ENCODE data around the gene SENP3. TPM values are rescaled to one million over a fixed set of nuclear protein-coding genes. Genes with fewer than 3 reads are reported as not detected.
A peak's percentile ranks its signal among the peaks of the same experiment; 100 is the strongest.

Gene SENP3
- total RNA-seq, 1 donor from 2014 or later: 48.7 TPM

GRCh38 chr17:7555320-7555948 is 6.3 kb upstream of the SENP3 start:
- no peak for DNase-seq (ENCODE audit: low spot score)

GRCh38 chr17:7556627-7557026 is 5.1 kb upstream of the SENP3 start:
- no peak for DNase-seq (ENCODE audit: low spot score)

GRCh38 chr17:7557147-7557764 is 4.5 kb upstream of the SENP3 start:
- no peak for DNase-seq (ENCODE audit: low spot score)

GRCh38 chr17:7557775-7558543 is 3.8 kb upstream of the SENP3 start:
- DNase-seq (ENCODE audit: low spot score): peak; percentile 94

GRCh38 chr17:7558544-7559319 is 3.0 kb upstream of the SENP3 start, which contains the start of gene TNFSF13:
Gene TNFSF13 (plus strand): TSS chr17:7558750. CDS start chr17:7559040, 290 bp downstream.
- DNase-seq (ENCODE audit: low spot score): no peak

- DNase-seq (ENCODE audit: low spot score): no peak
Measured at GRCh38 chr17:7559320-7560171, 2.2 kb upstream of the SENP3 start.

- no peak for DNase-seq (ENCODE audit: low spot score)
Measured at GRCh38 chr17:7560172-7561027, 1.3 kb upstream of the SENP3 start.

GRCh38 chr17:7561028-7561575 is 617 bp upstream of the SENP3 start:
- DNase-seq (ENCODE audit: low spot score): peak; percentile 97

GRCh38 chr17:7562208-7562605 is 488 bp downstream of the SENP3 start:
- DNase-seq (ENCODE audit: low spot score): no peak

- DNase-seq (ENCODE audit: low spot score): no peak
Measured at GRCh38 chr17:7563115-7563869, 1.6 kb downstream of the SENP3 start.

- no peak for DNase-seq (ENCODE audit: low spot score)
Measured at GRCh38 chr17:7569571-7569970, 7.9 kb downstream of the SENP3 start.

GRCh38 chr17:7570351-7570750 is 8.6 kb downstream of the SENP3 start:
- DNase-seq (ENCODE audit: low spot score): no peak

- no peak for DNase-seq (ENCODE audit: low spot score)
Measured at GRCh38 chr17:7572338-7572587, 10.5 kb downstream of the SENP3 start.

GRCh38 chr17:7572588-7573323 is 11.0 kb downstream of the SENP3 start:
- peak; percentile 100 for DNase-seq (ENCODE audit: low spot score)

- peak; percentile 95 for DNase-seq (ENCODE audit: low spot score)
Measured at GRCh38 chr17:7573324-7574080, 11.8 kb downstream of the SENP3 start.

GRCh38 chr17:7574176-7574953 is 12.6 kb downstream of the SENP3 start:
- DNase-seq (ENCODE audit: low spot score): no peak

- DNase-seq (ENCODE audit: low spot score): no peak
Measured at GRCh38 chr17:7575481-7575883, 13.8 kb downstream of the SENP3 start.
